Activated CD4-positive, alpha-beta T cell treated with anti-CD3 and anti-CD28 coated beads, Interleukin-2, amount 10 ng/mL, durations not matched to agents 24 days and 14 days (primary cell): Measurements from ENCODE around the gene EXOC3L4. TPM values are rescaled to one million over a fixed set of nuclear protein-coding genes. Genes with fewer than 3 reads are reported as not detected.

Experiments
- DNase-seq: peaks from one replicate; pipeline ENCODE4 v3.0.0; 2022
- H3K27ac Mint-ChIP-seq: one replicate; pipeline ENCODE4 v1.8.0; 2022; ENCODE audit warnings: mild to moderate bottlenecking, mixed read lengths
- H3K27me3 Mint-ChIP-seq: one replicate; pipeline ENCODE4 v1.8.0; 2022; ENCODE audit warnings: mixed read lengths
- H3K36me3 Mint-ChIP-seq: one replicate; pipeline ENCODE4 v1.8.0; 2022; ENCODE audit warnings: low read depth, mild to moderate bottlenecking, mixed read lengths
- H3K4me1 Mint-ChIP-seq: one replicate; pipeline ENCODE4 v1.8.0; 2021; ENCODE audit warnings: mixed read lengths
- H3K4me3 Mint-ChIP-seq: one replicate; pipeline ENCODE4 v1.8.0; 2022; ENCODE audit warnings: mild to moderate bottlenecking, moderate library complexity, mixed read lengths
- H3K9me3 Mint-ChIP-seq: one replicate; pipeline ENCODE4 v1.8.0; 2021; ENCODE audit warnings: mixed read lengths
- intact Hi-C: fragments of 100-400 bp; cut with micrococcal nuclease; formaldehyde crosslinking; loops from one replicate; pipeline ENCODE4 v1.15.1; 2023
- total RNA-seq: library from RNA; stranded (reverse); gene quantifications from 2 replicates; pipeline ENCODE4 v1.2.3, GENCODE V29; 2022

Gene EXOC3L4
- total RNA-seq, 1 donor from 2014 or later, result not detected

- intact Hi-C loops, result no loop called here
- DNase-seq, result no peak
- H3K27me3 Mint-ChIP-seq, result no peaks in the 10 kb centered on the region
- H3K27ac Mint-ChIP-seq, result no peak overlapping the region
- no peaks in the 10 kb centered on the region for H3K4me1 Mint-ChIP-seq
- H3K36me3 Mint-ChIP-seq, result no peaks in the 10 kb centered on the region
- no peak overlapping the region for H3K4me3 Mint-ChIP-seq
- no peaks in the 10 kb centered on the region for H3K9me3 Mint-ChIP-seq
These were observed 61.4 kb downstream of the EXOC3L4 start for GRCh38 chr14:103155826-103156394.

GRCh38 chr14:103156651-103157378, 62.3 kb downstream of the EXOC3L4 start:
- no peak overlapping the region for H3K4me3 Mint-ChIP-seq
- H3K36me3 Mint-ChIP-seq, result no peaks in the 10 kb centered on the region
- intact Hi-C loops, result no loop called here
- H3K27ac Mint-ChIP-seq, result no peak overlapping the region
- H3K27me3 Mint-ChIP-seq, result no peaks in the 10 kb centered on the region
- no peaks in the 10 kb centered on the region for H3K9me3 Mint-ChIP-seq
- no peaks in the 10 kb centered on the region for H3K4me1 Mint-ChIP-seq
- DNase-seq, result no peak

GRCh38 chr14:103157969-103158368, 63.4 kb downstream of the EXOC3L4 start:
- Mint-ChIP-seq H3K27ac (no peak overlapping the region), H3K4me3 (no peak overlapping the region), H3K36me3 (no peaks in the 10 kb centered on the region), H3K27me3 (peaks cover 1% of the 10 kb centered on the region), H3K4me1 (no peaks in the 10 kb centered on the region), H3K9me3 (no peaks in the 10 kb centered on the region)
- DNase-seq, result no peak
- intact Hi-C loops, result no loop called here

GRCh38 chr14:103158688-103159087, 64.2 kb downstream of the EXOC3L4 start:
- peaks cover 1% of the 10 kb centered on the region for H3K27me3 Mint-ChIP-seq
- H3K4me1 Mint-ChIP-seq, result no peaks in the 10 kb centered on the region
- H3K4me3 Mint-ChIP-seq, result no peak overlapping the region
- H3K36me3 Mint-ChIP-seq, result no peaks in the 10 kb centered on the region
- H3K9me3 Mint-ChIP-seq, result no peaks in the 10 kb centered on the region
- no peak for DNase-seq
- H3K27ac Mint-ChIP-seq, result no peak overlapping the region
- intact Hi-C loops, result no loop called here

Other genes with a start within 250 kb of the EXOC3L4 start
- 0.35 and 0.62 TPM in 2 replicates for gene AMN, start 172.1 kb upstream of the EXOC3L4 start, total RNA-seq
- gene CDC42BPB, start 37.2 kb upstream of the EXOC3L4 start, total RNA-seq, result 1.5 and 1.7 TPM in 2 replicates
- not detected in 2 replicates for gene LBHD2, start 10.5 kb upstream of the EXOC3L4 start, total RNA-seq
- gene TNFAIP2, start 28.7 kb downstream of the EXOC3L4 start, total RNA-seq, result 0.37 and 0.50 TPM in 2 replicates
- gene EIF5, start 239.5 kb downstream of the EXOC3L4 start, total RNA-seq, result 258 and 260 TPM in 2 replicates